ENCODE data around the gene GRAMD2A. TPM values are rescaled to one million over a fixed set of nuclear protein-coding genes. Genes with fewer than 3 reads are reported as not detected.

Gene GRAMD2A
- total and polyA plus RNA-seq, 10 of the 15 experiments (the other 5 are each of a cell fraction or from before 2014, with no cell fraction given) = 0.02 to 0.35 TPM; not detected in 8

DNA sequence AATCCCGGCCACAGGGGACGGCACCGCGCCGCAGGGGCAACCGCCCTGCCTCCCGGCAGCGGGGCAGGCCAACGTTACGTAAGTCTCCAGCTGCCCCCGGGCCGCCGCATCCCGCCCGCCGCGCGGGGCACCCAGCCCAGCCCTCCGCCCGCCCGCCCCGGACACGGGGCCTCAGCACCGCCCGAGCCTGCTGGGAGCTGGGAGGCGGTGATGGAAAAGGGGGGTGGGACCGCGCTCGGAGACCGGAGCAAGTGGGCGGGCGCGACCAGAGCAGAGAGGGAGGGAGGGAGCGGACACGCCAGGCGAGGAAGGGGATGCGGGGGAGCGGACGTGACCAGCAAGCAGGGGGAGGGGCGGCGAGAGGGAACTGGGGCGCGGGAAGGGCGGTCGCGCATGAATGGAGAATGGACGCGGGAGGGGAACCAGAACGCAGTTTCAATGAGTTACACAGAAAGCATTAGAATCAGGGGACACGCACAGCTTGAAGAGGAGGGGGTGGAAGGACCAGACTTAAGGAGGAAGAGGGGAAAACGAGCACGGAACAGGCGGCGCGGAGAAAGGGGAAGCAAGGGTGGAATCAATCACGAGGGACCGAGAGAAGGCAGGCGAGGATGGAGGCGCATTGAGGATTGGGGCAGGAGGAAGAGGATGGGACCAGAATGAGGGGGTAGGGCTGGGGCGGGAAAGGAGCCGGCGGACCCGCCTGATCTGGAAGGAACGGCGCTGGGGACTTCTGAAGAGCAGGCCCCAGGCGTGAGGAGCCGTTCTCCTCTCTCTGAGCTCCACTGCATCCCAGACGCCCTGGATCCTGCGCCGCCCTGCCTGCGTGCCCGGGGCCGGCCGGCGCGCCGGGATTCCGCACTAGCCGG is 32.8 kb upstream of the GRAMD2A start (continued):
- TF ChIP-seq, protein P1, sequence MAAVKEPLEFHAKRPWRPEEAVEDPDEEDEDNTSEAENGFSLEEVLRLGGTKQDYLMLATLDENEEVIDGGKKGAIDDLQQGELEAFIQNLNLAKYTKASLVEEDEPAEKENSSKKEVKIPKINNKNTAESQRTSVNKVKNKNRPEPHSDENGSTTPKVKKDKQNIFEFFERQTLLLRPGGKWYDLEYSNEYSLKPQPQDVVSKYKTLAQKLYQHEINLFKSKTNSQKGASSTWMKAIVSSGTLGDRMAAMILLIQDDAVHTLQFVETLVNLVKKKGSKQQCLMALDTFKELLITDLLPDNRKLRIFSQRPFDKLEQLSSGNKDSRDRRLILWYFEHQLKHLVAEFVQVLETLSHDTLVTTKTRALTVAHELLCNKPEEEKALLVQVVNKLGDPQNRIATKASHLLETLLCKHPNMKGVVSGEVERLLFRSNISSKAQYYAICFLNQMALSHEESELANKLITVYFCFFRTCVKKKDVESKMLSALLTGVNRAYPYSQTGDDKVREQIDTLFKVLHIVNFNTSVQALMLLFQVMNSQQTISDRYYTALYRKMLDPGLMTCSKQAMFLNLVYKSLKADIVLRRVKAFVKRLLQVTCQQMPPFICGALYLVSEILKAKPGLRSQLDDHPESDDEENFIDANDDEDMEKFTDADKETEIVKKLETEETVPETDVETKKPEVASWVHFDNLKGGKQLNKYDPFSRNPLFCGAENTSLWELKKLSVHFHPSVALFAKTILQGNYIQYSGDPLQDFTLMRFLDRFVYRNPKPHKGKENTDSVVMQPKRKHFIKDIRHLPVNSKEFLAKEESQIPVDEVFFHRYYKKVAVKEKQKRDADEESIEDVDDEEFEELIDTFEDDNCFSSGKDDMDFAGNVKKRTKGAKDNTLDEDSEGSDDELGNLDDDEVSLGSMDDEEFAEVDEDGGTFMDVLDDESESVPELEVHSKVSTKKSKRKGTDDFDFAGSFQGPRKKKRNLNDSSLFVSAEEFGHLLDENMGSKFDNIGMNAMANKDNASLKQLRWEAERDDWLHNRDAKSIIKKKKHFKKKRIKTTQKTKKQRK (IDR thresholded peaks at IDR 0.05; ENCODE audit: low read depth, low read length) = no peak
- TF ChIP-seq HDAC6 (IDR thresholded peaks at IDR 0.05; ENCODE audit: unreplicated experiment) (no peak), FOXK2 (IDR thresholded peaks at IDR 0.05) (no peak), CREM (IDR thresholded peaks at IDR 0.05; ENCODE audit: low read depth) (peak; percentile 33; the same call in 1 of the 2 replicates), SRF (IDR thresholded peaks at IDR 0.05; ENCODE audit: low read depth in 2 of 2, low read length in 2 of 2) (no peak), PAX5 (IDR thresholded peaks at IDR 0.05; ENCODE audit: borderline replicate concordance, low read depth, low read length) (peak; percentile 86; the same call in 1 of the 2 replicates), RAD21 (IDR thresholded peaks at IDR 0.05; ENCODE audit: insufficient read depth, low read depth, low read length) (no peak), TCF3 (IDR thresholded peaks at IDR 0.05; ENCODE audit: borderline replicate concordance, insufficient read depth, low read depth, low read length) (no peak), JUND (IDR thresholded peaks at IDR 0.05; ENCODE audit: low read depth, low read length) (no peak), ETV6 (conservative IDR thresholded peaks at IDR 0.05 in 1 of 2, IDR thresholded peaks at IDR 0.05 in 1 of 2; ENCODE audit: borderline replicate concordance in 1 of 2, low read depth in 1 of 2) (no peak; a peak in 1 of 4 replicates), EZH2 (IDR thresholded peaks at IDR 0.05; ENCODE audit: borderline replicate concordance, control insufficient read depth, low read depth, low read length) (no peak), CHD4 (IDR thresholded peaks at IDR 0.05) (no peak), TAF1 (IDR thresholded peaks at IDR 0.05; ENCODE audit: borderline replicate concordance, low read depth, low read length) (peak; percentile 73; the same call in 1 of the 2 replicates), SUPT20H (IDR thresholded peaks at IDR 0.05; ENCODE audit: borderline replicate concordance, control insufficient read depth, low read depth, low read length) (no peak), TCF12 (IDR thresholded peaks at IDR 0.05; ENCODE audit: low read depth, low read length) (no peak), BCL11A (IDR thresholded peaks at IDR 0.05; ENCODE audit: low read depth, low read length) (0 out of 2 replicates have a peak, but pooled peaks have one; percentile 15), STAT1 (conservative IDR thresholded peaks at IDR 0.05) (no peak), EED (IDR thresholded peaks at IDR 0.05; ENCODE audit: low read depth) (peak; percentile 65), SREBF2 (IDR thresholded peaks at IDR 0.05; ENCODE audit: low read length) (no peak), CHD1 (IDR thresholded peaks at IDR 0.05; ENCODE audit: low read depth, low read length) (peak; percentile 75; the same call in 1 of the 2 replicates), SIX5 (IDR thresholded peaks at IDR 0.05; ENCODE audit: low read depth, low read length, severe bottlenecking) (no peak)
- TF ChIP-seq, protein P2, sequence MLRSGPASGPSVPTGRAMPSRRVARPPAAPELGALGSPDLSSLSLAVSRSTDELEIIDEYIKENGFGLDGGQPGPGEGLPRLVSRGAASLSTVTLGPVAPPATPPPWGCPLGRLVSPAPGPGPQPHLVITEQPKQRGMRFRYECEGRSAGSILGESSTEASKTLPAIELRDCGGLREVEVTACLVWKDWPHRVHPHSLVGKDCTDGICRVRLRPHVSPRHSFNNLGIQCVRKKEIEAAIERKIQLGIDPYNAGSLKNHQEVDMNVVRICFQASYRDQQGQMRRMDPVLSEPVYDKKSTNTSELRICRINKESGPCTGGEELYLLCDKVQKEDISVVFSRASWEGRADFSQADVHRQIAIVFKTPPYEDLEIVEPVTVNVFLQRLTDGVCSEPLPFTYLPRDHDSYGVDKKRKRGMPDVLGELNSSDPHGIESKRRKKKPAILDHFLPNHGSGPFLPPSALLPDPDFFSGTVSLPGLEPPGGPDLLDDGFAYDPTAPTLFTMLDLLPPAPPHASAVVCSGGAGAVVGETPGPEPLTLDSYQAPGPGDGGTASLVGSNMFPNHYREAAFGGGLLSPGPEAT (IDR thresholded peaks at IDR 0.05; ENCODE audit: low read depth) = peak; percentile 70
- TF ChIP-seq, protein P3, sequence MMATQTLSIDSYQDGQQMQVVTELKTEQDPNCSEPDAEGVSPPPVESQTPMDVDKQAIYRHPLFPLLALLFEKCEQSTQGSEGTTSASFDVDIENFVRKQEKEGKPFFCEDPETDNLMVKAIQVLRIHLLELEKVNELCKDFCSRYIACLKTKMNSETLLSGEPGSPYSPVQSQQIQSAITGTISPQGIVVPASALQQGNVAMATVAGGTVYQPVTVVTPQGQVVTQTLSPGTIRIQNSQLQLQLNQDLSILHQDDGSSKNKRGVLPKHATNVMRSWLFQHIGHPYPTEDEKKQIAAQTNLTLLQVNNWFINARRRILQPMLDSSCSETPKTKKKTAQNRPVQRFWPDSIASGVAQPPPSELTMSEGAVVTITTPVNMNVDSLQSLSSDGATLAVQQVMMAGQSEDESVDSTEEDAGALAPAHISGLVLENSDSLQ (IDR thresholded peaks at IDR 0.05) = no peak
- TF ChIP-seq, protein P4, sequence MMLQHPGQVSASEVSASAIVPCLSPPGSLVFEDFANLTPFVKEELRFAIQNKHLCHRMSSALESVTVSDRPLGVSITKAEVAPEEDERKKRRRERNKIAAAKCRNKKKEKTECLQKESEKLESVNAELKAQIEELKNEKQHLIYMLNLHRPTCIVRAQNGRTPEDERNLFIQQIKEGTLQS (IDR thresholded peaks at IDR 0.05; ENCODE audit: borderline replicate concordance, extremely low read depth, low read depth, low read length) = no peak
